HEK293 (cell line): ENCODE data around the gene RAB28.

ENCODE experiments used
- CTCF ChIA-PET: fragments of 350-600 bp; formaldehyde crosslinking; extraction: SDS; loops from one replicate; lab custom pipeline; 2021; ENCODE audit warnings: antibody characterized with exemption; lab: Yijun Ruan, JAX
- POLR2A ChIA-PET: fragments of 300-600 bp; formaldehyde crosslinking; extraction: SDS; loops from one replicate; lab custom pipeline; 2020; ENCODE audit warnings: antibody characterized with exemption, inconsistent platforms; lab: Yijun Ruan, JAX
- H3K27ac ChIP-seq: fragments of 200-500 bp; sonication (Bioruptor generic); 2 replicates; pipeline ENCODE4 v1.5.1; 2014; ENCODE audit warnings: low read depth, low read length, control low read depth, inconsistent platforms; ENCODE audit errors: extremely low read depth
- H3K36me3 ChIP-seq, 2 experiments: fragments of 200-500 bp in 1 of 2; sonication (Bioruptor generic) in 1 of 2; 1 replicate in 1 of 2; 2 replicates in 1 of 2; pipeline ENCODE4 v1.5.1; 2014 to 2017; ENCODE audit warnings: inconsistent platforms in 2 of 2, low read length in 2 of 2; ENCODE audit not compliant: control insufficient read depth in 2 of 2, insufficient read depth in 1 of 2
- H3K4me1 ChIP-seq: fragments of 200-500 bp; sonication (Bioruptor generic); 2 replicates; pipeline ENCODE4 v1.5.1; 2014; ENCODE audit warnings: mild to moderate bottlenecking, low read length, inconsistent platforms; ENCODE audit not compliant: control insufficient read depth, insufficient read depth
- H3K4me3 ChIP-seq: 2 replicates; pipeline ENCODE4 v1.5.1; 2011; ENCODE audit warnings: low read depth, mild to moderate bottlenecking, control low read depth, low read length, moderate library complexity
- H3K9me3 ChIP-seq: fragments of 200-500 bp; sonication (Bioruptor generic); 2 replicates; pipeline ENCODE4 v1.5.1; 2014; ENCODE audit warnings: low read depth, low read length, inconsistent platforms; ENCODE audit not compliant: control insufficient read depth, insufficient read depth
- ATF2 ChIP-seq: fragments of 450-650 bp; formaldehyde crosslinking; IDR thresholded peaks from 2 replicates; pipeline ENCODE4 v1.5.1; 2016; ENCODE audit warnings: missing biosample characterization, missing genetic modification characterization, low read depth
- HIC1 ChIP-seq: fragments of 450-650 bp; formaldehyde crosslinking; IDR thresholded peaks from 2 replicates; pipeline ENCODE4 v1.5.1; 2016; ENCODE audit warnings: missing biosample characterization, missing genetic modification characterization
- KLF16 ChIP-seq: fragments of 450-650 bp; formaldehyde crosslinking; IDR thresholded peaks from 2 replicates; pipeline ENCODE4 v1.5.1; 2017; ENCODE audit warnings: missing biosample characterization, missing genetic modification characterization
- SALL2 ChIP-seq: fragments of 450-650 bp; formaldehyde crosslinking; IDR thresholded peaks from 2 replicates; pipeline ENCODE4 v1.5.0; 2017; ENCODE audit warnings: missing biosample characterization, mild to moderate bottlenecking, missing genetic modification characterization, borderline replicate concordance
- ZNF146 ChIP-seq: fragments of 450-650 bp; formaldehyde crosslinking; IDR thresholded peaks from 2 replicates; pipeline ENCODE4 v1.5.1; 2016; ENCODE audit warnings: missing biosample characterization, missing genetic modification characterization
- ZNF18 ChIP-seq: fragments of 450-650 bp; formaldehyde crosslinking; IDR thresholded peaks from 2 replicates; pipeline ENCODE4 v1.5.1; 2016; ENCODE audit warnings: missing biosample characterization, missing genetic modification characterization
- ZNF184 ChIP-seq: fragments of 450-650 bp; IDR thresholded peaks from 2 replicates; pipeline ENCODE4 v1.5.1; 2018; ENCODE audit warnings: missing biosample characterization, mild to moderate bottlenecking, missing genetic modification characterization
- ZNF202 ChIP-seq: fragments of 450-650 bp; formaldehyde crosslinking; IDR thresholded peaks from 2 replicates; pipeline ENCODE4 v1.5.1; 2016; ENCODE audit warnings: missing biosample characterization, missing genetic modification characterization, borderline replicate concordance
- ZNF292 ChIP-seq: fragments of 450-650 bp; formaldehyde crosslinking; IDR thresholded peaks from 2 replicates; pipeline ENCODE4 v1.5.1; 2016; ENCODE audit warnings: low read depth, missing biosample characterization, missing genetic modification characterization, borderline replicate concordance
- ZNF362 ChIP-seq: fragments of 450-650 bp; formaldehyde crosslinking; IDR thresholded peaks from 2 replicates; pipeline ENCODE4 v1.5.1; 2016; ENCODE audit warnings: missing biosample characterization, missing genetic modification characterization
- ZNF398 ChIP-seq: fragments of 450-650 bp; formaldehyde crosslinking; IDR thresholded peaks from 2 replicates; pipeline ENCODE4 v1.5.1; 2017; ENCODE audit warnings: missing biosample characterization, missing genetic modification characterization
- ZNF580 ChIP-seq: fragments of 450-650 bp; formaldehyde crosslinking; IDR thresholded peaks from 2 replicates; pipeline ENCODE4 v1.5.1; 2016; ENCODE audit warnings: missing biosample characterization, missing genetic modification characterization
- ZNF776 ChIP-seq: fragments of 450-650 bp; formaldehyde crosslinking; IDR thresholded peaks from 2 replicates; pipeline ENCODE4 v1.5.0; 2017; ENCODE audit warnings: missing biosample characterization, missing genetic modification characterization, borderline replicate concordance

Gene RAB28

GRCh38 chr4:13498469-13498868 is 14.3 kb upstream of the RAB28 start:
- ChIA-PET CTCF (no interaction called here), POLR2A (no interaction called here)
- H3K4me3 ChIP-seq, result no peak overlapping the region
- H3K9me3 ChIP-seq, result no peaks in the 10 kb centered on the region
- H3K36me3 ChIP-seq, result no peaks in the 10 kb centered on the region
- TF ChIP-seq ATF2 (tag by site-specific recombination) (no peak), ZNF184 (tag by site-specific recombination) (no peak), ZNF398 (tag by site-specific recombination) (no peak)
- H3K4me1 ChIP-seq, result no peaks in the 10 kb centered on the region
- no peak overlapping the region for H3K27ac ChIP-seq

GRCh38 chr4:13496605-13497004 is 12.5 kb upstream of the RAB28 start:
- CTCF ChIA-PET, result no interaction called here
- H3K36me3 ChIP-seq, result no peaks in the 10 kb centered on the region
- no peaks in the 10 kb centered on the region for H3K9me3 ChIP-seq
- no peaks in the 10 kb centered on the region for H3K4me1 ChIP-seq
- POLR2A ChIA-PET, result no interaction called here
- H3K4me3 ChIP-seq, result no peak overlapping the region
- H3K27ac ChIP-seq, result no peak overlapping the region
- TF ChIP-seq ZNF776 (no peak), SALL2 (tag by site-specific recombination) (no peak), ZNF362 (tag by site-specific recombination) (no peak), ZNF292 (tag by site-specific recombination) (no peak), ZNF18 (tag by site-specific recombination) (no peak), KLF16 (tag by site-specific recombination) (no peak), ZNF202 (tag by site-specific recombination) (no peak)

- Histone ChIP-seq H3K9me3 (no peaks in the 10 kb centered on the region), H3K4me3 (no peak overlapping the region), H3K4me1 (no peaks in the 10 kb centered on the region), H3K27ac (no peak overlapping the region), H3K36me3 (no peaks in the 10 kb centered on the region)
- POLR2A ChIA-PET, result no interaction called here
- peak; percentile 91 for TF ChIP-seq ZNF146
- no peak for TF ChIP-seq HIC1
- TF ChIP-seq ZNF580, result 0 out of 2 replicates have a peak, but pooled peaks have one; percentile 53
- CTCF ChIA-PET, result interaction anchor here (0.6 kb wide), 1 partner anchor 388 kb away, joined by 3 read pairs; no protein-coding TSS in a partner anchor
Observed at GRCh38 chr4:13495753-13496152, 11.6 kb upstream of the RAB28 start.
